ENCODE measurements around the gene MPPE1. TPM values are rescaled to one million over a fixed set of nuclear protein-coding genes. Genes with fewer than 3 reads are reported as not detected.
A peak's percentile ranks its signal among the peaks of the same experiment; 100 is the strongest.

MPPE1 gene
- total and polyA plus RNA-seq, 9 of the 15 experiments (the other 6 are each of a cell fraction or from before 2014, with no cell fraction given), result 10.7 to 19.5 (median 13.3) TPM

DNA sequence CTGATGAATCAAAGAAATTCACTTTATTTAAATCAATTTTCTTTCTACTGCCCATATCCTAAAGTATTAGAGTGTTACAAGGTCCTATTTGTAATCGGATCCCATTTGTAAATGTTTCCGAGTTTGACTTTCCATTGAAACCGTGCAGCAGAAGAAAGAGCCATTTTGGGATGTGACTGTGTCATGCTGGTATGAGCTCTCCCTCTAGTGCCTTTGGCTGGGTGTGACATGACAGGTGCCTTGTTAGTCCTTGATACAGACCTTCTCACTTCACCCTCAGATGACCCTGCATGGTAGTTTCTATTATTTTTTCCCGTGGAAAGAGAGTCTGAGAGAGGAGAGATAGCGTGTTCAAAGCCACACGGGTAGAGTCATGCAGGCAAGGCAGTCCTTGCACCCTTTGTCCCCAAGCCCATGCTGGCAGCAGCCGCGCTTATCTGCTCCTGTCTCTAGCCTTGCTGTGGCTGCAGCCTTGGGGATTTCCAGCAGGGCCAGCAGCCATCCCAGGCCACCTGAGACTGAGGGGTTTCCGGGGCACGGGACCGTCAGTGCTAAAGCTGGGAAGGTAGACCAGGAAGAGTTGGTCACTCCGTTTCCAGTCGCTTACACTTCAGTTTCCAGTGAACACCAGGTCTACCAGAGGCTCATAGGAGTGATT lies 35.5 kb downstream of the MPPE1 start (continued):
- peak; percentile 95 for TF ChIP-seq ARID2 (IDR thresholded peaks at IDR 0.05)
- TF ChIP-seq, protein P1, sequence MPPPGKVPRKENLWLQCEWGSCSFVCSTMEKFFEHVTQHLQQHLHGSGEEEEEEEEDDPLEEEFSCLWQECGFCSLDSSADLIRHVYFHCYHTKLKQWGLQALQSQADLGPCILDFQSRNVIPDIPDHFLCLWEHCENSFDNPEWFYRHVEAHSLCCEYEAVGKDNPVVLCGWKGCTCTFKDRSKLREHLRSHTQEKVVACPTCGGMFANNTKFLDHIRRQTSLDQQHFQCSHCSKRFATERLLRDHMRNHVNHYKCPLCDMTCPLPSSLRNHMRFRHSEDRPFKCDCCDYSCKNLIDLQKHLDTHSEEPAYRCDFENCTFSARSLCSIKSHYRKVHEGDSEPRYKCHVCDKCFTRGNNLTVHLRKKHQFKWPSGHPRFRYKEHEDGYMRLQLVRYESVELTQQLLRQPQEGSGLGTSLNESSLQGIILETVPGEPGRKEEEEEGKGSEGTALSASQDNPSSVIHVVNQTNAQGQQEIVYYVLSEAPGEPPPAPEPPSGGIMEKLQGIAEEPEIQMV (tag; conservative IDR thresholded peaks at IDR 0.05; ENCODE audit: low read depth), result no peak
- TF ChIP-seq RB1 (IDR thresholded peaks at IDR 0.05; ENCODE audit: low read depth), result peak; percentile 38; the same call in 1 of the 2 replicates
- TF ChIP-seq, protein P2, sequence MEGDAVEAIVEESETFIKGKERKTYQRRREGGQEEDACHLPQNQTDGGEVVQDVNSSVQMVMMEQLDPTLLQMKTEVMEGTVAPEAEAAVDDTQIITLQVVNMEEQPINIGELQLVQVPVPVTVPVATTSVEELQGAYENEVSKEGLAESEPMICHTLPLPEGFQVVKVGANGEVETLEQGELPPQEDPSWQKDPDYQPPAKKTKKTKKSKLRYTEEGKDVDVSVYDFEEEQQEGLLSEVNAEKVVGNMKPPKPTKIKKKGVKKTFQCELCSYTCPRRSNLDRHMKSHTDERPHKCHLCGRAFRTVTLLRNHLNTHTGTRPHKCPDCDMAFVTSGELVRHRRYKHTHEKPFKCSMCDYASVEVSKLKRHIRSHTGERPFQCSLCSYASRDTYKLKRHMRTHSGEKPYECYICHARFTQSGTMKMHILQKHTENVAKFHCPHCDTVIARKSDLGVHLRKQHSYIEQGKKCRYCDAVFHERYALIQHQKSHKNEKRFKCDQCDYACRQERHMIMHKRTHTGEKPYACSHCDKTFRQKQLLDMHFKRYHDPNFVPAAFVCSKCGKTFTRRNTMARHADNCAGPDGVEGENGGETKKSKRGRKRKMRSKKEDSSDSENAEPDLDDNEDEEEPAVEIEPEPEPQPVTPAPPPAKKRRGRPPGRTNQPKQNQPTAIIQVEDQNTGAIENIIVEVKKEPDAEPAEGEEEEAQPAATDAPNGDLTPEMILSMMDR (IDR thresholded peaks at IDR 0.05 in 2 of 3, conservative IDR thresholded peaks at IDR 0.05 in 1 of 3; ENCODE audit: insufficient read depth in 2 of 3, low read depth in 1 of 3, low read length in 3 of 3), result peak; percentile 72 to 84 (median 79)
- TF ChIP-seq, protein P3, sequence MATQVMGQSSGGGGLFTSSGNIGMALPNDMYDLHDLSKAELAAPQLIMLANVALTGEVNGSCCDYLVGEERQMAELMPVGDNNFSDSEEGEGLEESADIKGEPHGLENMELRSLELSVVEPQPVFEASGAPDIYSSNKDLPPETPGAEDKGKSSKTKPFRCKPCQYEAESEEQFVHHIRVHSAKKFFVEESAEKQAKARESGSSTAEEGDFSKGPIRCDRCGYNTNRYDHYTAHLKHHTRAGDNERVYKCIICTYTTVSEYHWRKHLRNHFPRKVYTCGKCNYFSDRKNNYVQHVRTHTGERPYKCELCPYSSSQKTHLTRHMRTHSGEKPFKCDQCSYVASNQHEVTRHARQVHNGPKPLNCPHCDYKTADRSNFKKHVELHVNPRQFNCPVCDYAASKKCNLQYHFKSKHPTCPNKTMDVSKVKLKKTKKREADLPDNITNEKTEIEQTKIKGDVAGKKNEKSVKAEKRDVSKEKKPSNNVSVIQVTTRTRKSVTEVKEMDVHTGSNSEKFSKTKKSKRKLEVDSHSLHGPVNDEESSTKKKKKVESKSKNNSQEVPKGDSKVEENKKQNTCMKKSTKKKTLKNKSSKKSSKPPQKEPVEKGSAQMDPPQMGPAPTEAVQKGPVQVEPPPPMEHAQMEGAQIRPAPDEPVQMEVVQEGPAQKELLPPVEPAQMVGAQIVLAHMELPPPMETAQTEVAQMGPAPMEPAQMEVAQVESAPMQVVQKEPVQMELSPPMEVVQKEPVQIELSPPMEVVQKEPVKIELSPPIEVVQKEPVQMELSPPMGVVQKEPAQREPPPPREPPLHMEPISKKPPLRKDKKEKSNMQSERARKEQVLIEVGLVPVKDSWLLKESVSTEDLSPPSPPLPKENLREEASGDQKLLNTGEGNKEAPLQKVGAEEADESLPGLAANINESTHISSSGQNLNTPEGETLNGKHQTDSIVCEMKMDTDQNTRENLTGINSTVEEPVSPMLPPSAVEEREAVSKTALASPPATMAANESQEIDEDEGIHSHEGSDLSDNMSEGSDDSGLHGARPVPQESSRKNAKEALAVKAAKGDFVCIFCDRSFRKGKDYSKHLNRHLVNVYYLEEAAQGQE (IDR thresholded peaks at IDR 0.05; ENCODE audit: borderline replicate concordance), result peak; percentile 88
- TF ChIP-seq, protein P3 (CRISPR knock-in tag; IDR thresholded peaks at IDR 0.05; ENCODE audit: low read depth), result no peak
- TF ChIP-seq, protein P4, sequence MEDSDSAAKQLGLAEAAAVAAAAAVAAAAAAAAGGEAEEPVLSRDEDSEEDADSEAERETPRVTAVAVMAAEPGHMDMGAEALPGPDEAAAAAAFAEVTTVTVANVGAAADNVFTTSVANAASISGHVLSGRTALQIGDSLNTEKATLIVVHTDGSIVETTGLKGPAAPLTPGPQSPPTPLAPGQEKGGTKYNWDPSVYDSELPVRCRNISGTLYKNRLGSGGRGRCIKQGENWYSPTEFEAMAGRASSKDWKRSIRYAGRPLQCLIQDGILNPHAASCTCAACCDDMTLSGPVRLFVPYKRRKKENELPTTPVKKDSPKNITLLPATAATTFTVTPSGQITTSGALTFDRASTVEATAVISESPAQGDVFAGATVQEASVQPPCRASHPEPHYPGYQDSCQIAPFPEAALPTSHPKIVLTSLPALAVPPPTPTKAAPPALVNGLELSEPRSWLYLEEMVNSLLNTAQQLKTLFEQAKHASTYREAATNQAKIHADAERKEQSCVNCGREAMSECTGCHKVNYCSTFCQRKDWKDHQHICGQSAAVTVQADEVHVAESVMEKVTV (CRISPR knock-in tag; IDR thresholded peaks at IDR 0.05), result peak; percentile 46; the same call in 1 of the 2 replicates
- TF ChIP-seq MTA3 (IDR thresholded peaks at IDR 0.05; ENCODE audit: borderline replicate concordance), result peak; percentile 20; the same call in 1 of the 2 replicates
- TF ChIP-seq CREM (IDR thresholded peaks at IDR 0.05; ENCODE audit: low read depth), result no peak
- no peak for TF ChIP-seq NR2C2 (CRISPR knock-in tag; IDR thresholded peaks at IDR 0.05)
- TF ChIP-seq NR2C2 (tag; IDR thresholded peaks at IDR 0.05), result 0 out of 2 replicates have a peak, but pooled peaks have one; percentile 14
- TF ChIP-seq, protein P5, sequence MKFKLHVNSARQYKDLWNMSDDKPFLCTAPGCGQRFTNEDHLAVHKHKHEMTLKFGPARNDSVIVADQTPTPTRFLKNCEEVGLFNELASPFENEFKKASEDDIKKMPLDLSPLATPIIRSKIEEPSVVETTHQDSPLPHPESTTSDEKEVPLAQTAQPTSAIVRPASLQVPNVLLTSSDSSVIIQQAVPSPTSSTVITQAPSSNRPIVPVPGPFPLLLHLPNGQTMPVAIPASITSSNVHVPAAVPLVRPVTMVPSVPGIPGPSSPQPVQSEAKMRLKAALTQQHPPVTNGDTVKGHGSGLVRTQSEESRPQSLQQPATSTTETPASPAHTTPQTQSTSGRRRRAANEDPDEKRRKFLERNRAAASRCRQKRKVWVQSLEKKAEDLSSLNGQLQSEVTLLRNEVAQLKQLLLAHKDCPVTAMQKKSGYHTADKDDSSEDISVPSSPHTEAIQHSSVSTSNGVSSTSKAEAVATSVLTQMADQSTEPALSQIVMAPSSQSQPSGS (CRISPR knock-in tag; IDR thresholded peaks at IDR 0.05), result no peak
